Loucy (cell line): ENCODE data around the gene SLC9A4.

Source experiments
- H2AFZ ChIP-seq: fragments of 200-600 bp; sonication (generic); 2 replicates; pipeline ENCODE4 v1.6.0; 2016; ENCODE audit warnings: antibody characterized with exemption, mild to moderate bottlenecking, low read length, moderate library complexity
- H3F3A ChIP-seq: fragments of 200-600 bp; 2 replicates; pipeline ENCODE4 v1.6.0; 2016; ENCODE audit warnings: antibody characterized with exemption, low read depth, mild to moderate bottlenecking
- H3K27me3 ChIP-seq: fragments of 200-600 bp; sonication (generic); 2 replicates; pipeline ENCODE4 v1.6.1; 2014; ENCODE audit warnings: low read length, mild to moderate bottlenecking; ENCODE audit not compliant: insufficient read depth, poor library complexity, severe bottlenecking
- H3K36me3 ChIP-seq: fragments of 200-600 bp; sonication (generic); 2 replicates; pipeline ENCODE4 v1.6.1; 2016; ENCODE audit warnings: low read length; ENCODE audit not compliant: insufficient read depth
- H3K4me1 ChIP-seq: fragments of 200-600 bp; sonication (generic); 2 replicates; pipeline ENCODE4 v1.5.1; 2014; ENCODE audit warnings: low read length, mild to moderate bottlenecking; ENCODE audit not compliant: insufficient read depth, poor library complexity, severe bottlenecking
- H3K4me2 ChIP-seq: fragments of 200-600 bp; sonication (generic); 2 replicates; pipeline ENCODE4 v1.6.0; 2014; ENCODE audit warnings: antibody characterized with exemption, low read length, low read depth, mild to moderate bottlenecking; ENCODE audit not compliant: poor library complexity, severe bottlenecking
- H3K4me3 ChIP-seq: fragments of 200-600 bp; sonication (generic); 2 replicates; pipeline ENCODE4 v1.5.1; 2014; ENCODE audit warnings: low read length, mild to moderate bottlenecking, mixed read lengths; ENCODE audit not compliant: poor library complexity, severe bottlenecking
- H3K79me2 ChIP-seq: fragments of 200-600 bp; sonication (generic); 2 replicates; pipeline ENCODE4 v1.6.1; 2014; ENCODE audit warnings: low read length; ENCODE audit not compliant: insufficient read depth
- H3K9ac ChIP-seq: fragments of 200-600 bp; sonication (generic); 2 replicates; pipeline ENCODE4 v1.6.0; 2014; ENCODE audit warnings: mild to moderate bottlenecking, low read depth, low read length, moderate library complexity; ENCODE audit not compliant: poor library complexity, severe bottlenecking
- H3K9me2 ChIP-seq: fragments of 200-600 bp; sonication (generic); replicated peaks from 2 replicates; pipeline ENCODE4 v1.6.1; 2016; ENCODE audit warnings: low read depth, low read length, mixed read lengths
- H3K9me3 ChIP-seq: fragments of 200-600 bp; sonication (generic); 2 replicates; pipeline ENCODE4 v1.6.1; 2014; ENCODE audit warnings: mild to moderate bottlenecking, antibody characterized with exemption, low read length, low read depth; ENCODE audit not compliant: insufficient read depth
- H4K20me1 ChIP-seq: fragments of 200-600 bp; sonication (generic); 2 replicates; pipeline ENCODE4 v1.6.0; 2014; ENCODE audit warnings: antibody characterized with exemption, low read length, mild to moderate bottlenecking; ENCODE audit not compliant: insufficient read depth, poor library complexity, severe bottlenecking
- EZH2phosphoT487 ChIP-seq: fragments of 200-600 bp; IDR thresholded peaks from 2 replicates; pipeline ENCODE4 v1.6.1; 2018; ENCODE audit warnings: antibody characterized with exemption, mild to moderate bottlenecking, moderate library complexity, borderline replicate concordance
- TF ChIP-seq, protein P1 (sequence below): fragments of 200-600 bp; sonication (generic); conservative IDR thresholded peaks from 2 replicates; pipeline ENCODE4 v1.5.1; 2014; ENCODE audit warnings: mild to moderate bottlenecking, antibody characterized with exemption, low read length

SLC9A4 gene

DNA sequence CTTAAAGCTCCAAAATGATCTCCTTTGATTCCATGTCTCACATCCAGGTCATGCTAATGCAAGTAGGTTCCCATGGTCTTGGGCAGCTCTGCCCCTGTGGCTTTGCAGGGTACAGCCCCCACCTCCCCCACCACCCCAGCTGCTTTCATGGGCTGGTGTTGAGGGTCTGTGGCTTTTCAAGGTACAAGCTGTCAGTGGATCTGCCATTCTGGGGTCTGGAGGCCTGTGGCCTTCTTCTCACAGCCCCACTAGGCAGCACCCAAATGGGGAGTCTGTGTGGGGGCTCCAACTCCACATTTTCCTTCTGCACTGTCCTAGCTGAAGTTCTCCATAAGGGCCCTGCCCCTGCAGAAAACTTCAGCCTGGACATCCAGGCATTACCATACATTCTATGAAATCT, 19.0 kb downstream of the SLC9A4 start:
- 0 out of 2 replicates have a peak, but pooled peaks cover 11% of the 10 kb centered on the region for H3K9me3 ChIP-seq
- no peak for TF ChIP-seq EZH2phosphoT487
- TF ChIP-seq, protein P1, sequence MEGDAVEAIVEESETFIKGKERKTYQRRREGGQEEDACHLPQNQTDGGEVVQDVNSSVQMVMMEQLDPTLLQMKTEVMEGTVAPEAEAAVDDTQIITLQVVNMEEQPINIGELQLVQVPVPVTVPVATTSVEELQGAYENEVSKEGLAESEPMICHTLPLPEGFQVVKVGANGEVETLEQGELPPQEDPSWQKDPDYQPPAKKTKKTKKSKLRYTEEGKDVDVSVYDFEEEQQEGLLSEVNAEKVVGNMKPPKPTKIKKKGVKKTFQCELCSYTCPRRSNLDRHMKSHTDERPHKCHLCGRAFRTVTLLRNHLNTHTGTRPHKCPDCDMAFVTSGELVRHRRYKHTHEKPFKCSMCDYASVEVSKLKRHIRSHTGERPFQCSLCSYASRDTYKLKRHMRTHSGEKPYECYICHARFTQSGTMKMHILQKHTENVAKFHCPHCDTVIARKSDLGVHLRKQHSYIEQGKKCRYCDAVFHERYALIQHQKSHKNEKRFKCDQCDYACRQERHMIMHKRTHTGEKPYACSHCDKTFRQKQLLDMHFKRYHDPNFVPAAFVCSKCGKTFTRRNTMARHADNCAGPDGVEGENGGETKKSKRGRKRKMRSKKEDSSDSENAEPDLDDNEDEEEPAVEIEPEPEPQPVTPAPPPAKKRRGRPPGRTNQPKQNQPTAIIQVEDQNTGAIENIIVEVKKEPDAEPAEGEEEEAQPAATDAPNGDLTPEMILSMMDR: no peak
- H3K36me3 ChIP-seq: no peaks in the 10 kb centered on the region; the same call in 1 of the 2 replicates
- H3K9ac ChIP-seq: no peak overlapping the region
- H3F3A ChIP-seq: peaks cover 11% of the 10 kb centered on the region
- no peak overlapping the region for H3K4me3 ChIP-seq
- H3K79me2 ChIP-seq: no peaks in the 10 kb centered on the region
- H4K20me1 ChIP-seq: no peaks in the 10 kb centered on the region
- H3K4me2 ChIP-seq: no peak overlapping the region
- no peaks in the 10 kb centered on the region for H3K9me2 ChIP-seq
- H3K4me1 ChIP-seq: peaks cover 35% of the 10 kb centered on the region
- H2AFZ ChIP-seq: no peak overlapping the region
- H3K27me3 ChIP-seq: no peaks in the 10 kb centered on the region

GRCh38 chr2:102494570-102494969, 21.5 kb downstream of the SLC9A4 start:
- H3K9ac ChIP-seq: no peak overlapping the region
- H4K20me1 ChIP-seq: no peaks in the 10 kb centered on the region
- H3K9me3 ChIP-seq: 0 out of 2 replicates have a peak, but pooled peaks cover 11% of the 10 kb centered on the region
- H2AFZ ChIP-seq: no peak overlapping the region
- no peak overlapping the region for H3K4me2 ChIP-seq
- TF ChIP-seq EZH2phosphoT487: no peak
- TF ChIP-seq, protein P1: no peak
- no peaks in the 10 kb centered on the region for H3K27me3 ChIP-seq
- peaks cover 13% of the 10 kb centered on the region for H3K4me1 ChIP-seq
- H3K36me3 ChIP-seq: no peaks in the 10 kb centered on the region; the same call in 1 of the 2 replicates
- H3K9me2 ChIP-seq: no peaks in the 10 kb centered on the region
- no peaks in the 10 kb centered on the region for H3K79me2 ChIP-seq
- H3K4me3 ChIP-seq: no peak overlapping the region
- H3F3A ChIP-seq: peaks cover 8% of the 10 kb centered on the region

DNA sequence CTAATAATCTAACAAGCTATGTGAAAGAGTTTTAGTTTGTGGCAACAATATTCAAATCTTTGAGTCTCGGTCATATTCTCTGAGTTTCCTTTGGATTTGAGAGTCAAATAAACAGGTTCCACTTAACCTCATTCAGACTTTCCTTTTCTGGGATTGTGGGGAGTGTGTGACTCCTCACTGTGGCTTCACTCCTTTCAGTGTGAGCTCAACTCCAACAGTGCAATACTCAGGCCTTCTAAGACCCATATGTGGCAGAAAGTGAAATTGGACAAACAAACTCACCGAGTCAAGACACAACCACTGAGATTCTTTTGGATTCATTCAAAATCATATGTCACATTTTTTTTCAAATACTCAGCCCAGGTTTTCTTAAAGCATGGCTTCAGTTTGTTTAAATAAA, 25.4 kb downstream of the SLC9A4 start:
- no peaks in the 10 kb centered on the region for H3K36me3 ChIP-seq
- H3F3A ChIP-seq: no peaks in the 10 kb centered on the region
- H4K20me1 ChIP-seq: no peaks in the 10 kb centered on the region

More for the DNA sequence above, 25.4 kb downstream of the SLC9A4 start:
- Histone ChIP-seq H3K4me3 (no peak overlapping the region), H3K9me3 (0 out of 2 replicates have a peak, but pooled peaks cover 4% of the 10 kb centered on the region), H3K4me2 (no peak overlapping the region), H3K4me1 (no peaks in the 10 kb centered on the region), H2AFZ (no peak overlapping the region), H3K9ac (no peak overlapping the region), H3K79me2 (no peaks in the 10 kb centered on the region), H3K27me3 (no peaks in the 10 kb centered on the region), H3K9me2 (no peaks in the 10 kb centered on the region)
- no peak for TF ChIP-seq EZH2phosphoT487
- TF ChIP-seq, protein P1: no peak
